Measurements from ENCODE around the gene SDK1. TPM values are rescaled to one million over a fixed set of nuclear protein-coding genes. Genes with fewer than 3 reads are reported as not detected.
"Not testable (repeated sequence)": the region's sequence is repeated elsewhere in the genome, so short reads cannot be mapped to it uniquely, and the experiment has no call there.

The SDK1 gene
- total RNA-seq, 4 donors from 2014 or later: 1.2 to 1.8 (median 1.5) TPM

DNA sequence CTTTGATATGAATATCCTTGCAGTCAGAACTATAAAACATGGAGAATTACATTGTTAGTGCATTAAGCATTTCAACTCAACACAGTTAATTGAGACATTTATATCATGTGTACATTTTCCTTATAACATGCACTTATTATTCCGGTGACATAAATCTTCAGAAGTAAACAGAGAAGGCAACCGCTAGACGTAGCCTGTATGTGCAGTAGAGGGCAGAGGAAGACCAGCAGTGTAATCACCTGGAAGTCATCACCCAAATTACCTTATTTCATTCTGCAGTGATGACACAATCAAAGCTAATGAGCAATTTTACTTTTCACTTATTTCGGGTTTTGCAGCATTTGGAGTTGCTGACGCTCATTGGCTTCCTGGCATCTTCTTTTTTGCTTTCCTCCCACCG is 394.6 kb downstream of the SDK1 start:
- H3K36me3 ChIP-seq: no peaks in the 10 kb centered on the region
- intact Hi-C loops (cut with DNase I; ENCODE audit: low total_unique reads): no loop called here
- no peaks in the 10 kb centered on the region for H3K9me3 ChIP-seq
- H3K27me3 ChIP-seq: no peaks in the 10 kb centered on the region
- no peak overlapping the region for H3K4me3 ChIP-seq
- TF ChIP-seq POLR2A (IDR thresholded peaks at IDR 0.05): no peak
- peak in 1 of 5 experiments; percentile 25 for TF ChIP-seq CTCF (IDR thresholded peaks at IDR 0.05 in 4 of 5, conservative IDR thresholded peaks at IDR 0.05 in 1 of 5)
- no peaks in the 10 kb centered on the region for H3K4me1 ChIP-seq
- DNase-seq: no peak
- in situ Hi-C loops (cut with MboI; ENCODE audit: low sequenced_read_pairs in 4 of 4): no loop called here
- no peak overlapping the region for H3K27ac ChIP-seq
- ATAC-seq: no peak

DNA sequence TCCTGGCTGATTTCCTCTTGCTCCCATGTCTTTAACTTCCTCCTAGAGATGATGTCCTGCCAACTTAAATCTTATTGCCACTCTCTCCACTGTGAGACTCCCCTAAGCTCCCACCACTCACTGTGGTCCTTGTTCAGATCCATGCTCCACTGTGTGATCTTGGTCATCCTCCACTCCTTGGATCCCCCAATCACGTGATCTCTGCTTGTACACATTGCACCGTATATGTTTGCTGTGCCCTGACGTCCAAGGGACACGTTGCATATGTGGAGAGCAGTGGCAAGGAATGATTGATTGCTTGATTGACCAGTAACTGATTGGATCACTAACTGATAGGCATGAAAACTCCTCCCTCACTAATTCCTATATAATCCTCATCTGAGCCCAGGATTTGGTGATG is 395.1 kb downstream of the SDK1 start:
- TF ChIP-seq POLR2A (IDR thresholded peaks at IDR 0.05) (no peak), CTCF (IDR thresholded peaks at IDR 0.05 in 4 of 5, conservative IDR thresholded peaks at IDR 0.05 in 1 of 5) (no peak)
- in situ Hi-C loops (cut with MboI; ENCODE audit: low sequenced_read_pairs in 4 of 4): no loop called here
- intact Hi-C loops (cut with DNase I; ENCODE audit: low total_unique reads): no loop called here

GRCh38 chr7:3697472-3697871 is 396.4 kb downstream of the SDK1 start:
- H3K36me3 ChIP-seq: no peaks in the 10 kb centered on the region

More for the DNA sequence above, 395.1 kb downstream of the SDK1 start:
- Histone ChIP-seq H3K4me3 (no peak overlapping the region), H3K27ac (no peak overlapping the region), H3K36me3 (no peaks in the 10 kb centered on the region), H3K27me3 (no peaks in the 10 kb centered on the region), H3K4me1 (no peaks in the 10 kb centered on the region), H3K9me3 (no peaks in the 10 kb centered on the region)
- DNase-seq (no peak), ATAC-seq (no peak)

GRCh38 chr7:3705258-3705657 is 404.2 kb downstream of the SDK1 start:
- no peaks in the 10 kb centered on the region for H3K4me1 ChIP-seq
- H3K36me3 ChIP-seq: no peaks in the 10 kb centered on the region
- TF ChIP-seq CTCF (IDR thresholded peaks at IDR 0.05 in 4 of 5, conservative IDR thresholded peaks at IDR 0.05 in 1 of 5) (no peak), POLR2A (IDR thresholded peaks at IDR 0.05) (no peak)
- H3K9me3 ChIP-seq: no peaks in the 10 kb centered on the region
- no peak overlapping the region for H3K4me3 ChIP-seq
- no peak for DNase-seq
- intact Hi-C loops (cut with DNase I; ENCODE audit: low total_unique reads): no loop called here
- no peak for ATAC-seq
- no peaks in the 10 kb centered on the region for H3K27me3 ChIP-seq
- no peak overlapping the region for H3K27ac ChIP-seq
- in situ Hi-C loops (cut with MboI; ENCODE audit: low sequenced_read_pairs in 4 of 4): no loop called here

More at GRCh38 chr7:3697472-3697871, 396.4 kb downstream of the SDK1 start:
- in situ Hi-C loops (cut with MboI; ENCODE audit: low sequenced_read_pairs in 4 of 4): no loop called here
- Histone ChIP-seq H3K27me3 (no peaks in the 10 kb centered on the region), H3K27ac (no peak overlapping the region), H3K4me1 (no peaks in the 10 kb centered on the region), H3K4me3 (no peak overlapping the region), H3K9me3 (no peaks in the 10 kb centered on the region)
- intact Hi-C loops (cut with DNase I; ENCODE audit: low total_unique reads): no loop called here
- TF ChIP-seq CTCF (IDR thresholded peaks at IDR 0.05 in 4 of 5, conservative IDR thresholded peaks at IDR 0.05 in 1 of 5) (no peak), POLR2A (IDR thresholded peaks at IDR 0.05) (no peak)
- ATAC-seq: no peak
- DNase-seq: no peak

- H3K9me3 ChIP-seq; H3K27ac ChIP-seq; intact Hi-C loops (cut with DNase I; ENCODE audit: low total_unique reads); H3K27me3 ChIP-seq; H3K4me3 ChIP-seq; DNase-seq; H3K36me3 ChIP-seq; ATAC-seq; in situ Hi-C loops (cut with MboI; ENCODE audit: low sequenced_read_pairs in 4 of 4); H3K4me1 ChIP-seq: not testable (repeated sequence)
Measured at GRCh38 chr7:3706091-3706490, 405.0 kb downstream of the SDK1 start.
